ENCODE measurements around the gene SVBP. TPM values are rescaled to one million over a fixed set of nuclear protein-coding genes. Genes with fewer than 3 reads are reported as not detected.

SVBP gene
- total and polyA plus RNA-seq, 2 of the 8 experiments (the other 6 are each of a cell fraction or from before 2014, with no cell fraction given) = 29.7 to 30.2 TPM

DNA sequence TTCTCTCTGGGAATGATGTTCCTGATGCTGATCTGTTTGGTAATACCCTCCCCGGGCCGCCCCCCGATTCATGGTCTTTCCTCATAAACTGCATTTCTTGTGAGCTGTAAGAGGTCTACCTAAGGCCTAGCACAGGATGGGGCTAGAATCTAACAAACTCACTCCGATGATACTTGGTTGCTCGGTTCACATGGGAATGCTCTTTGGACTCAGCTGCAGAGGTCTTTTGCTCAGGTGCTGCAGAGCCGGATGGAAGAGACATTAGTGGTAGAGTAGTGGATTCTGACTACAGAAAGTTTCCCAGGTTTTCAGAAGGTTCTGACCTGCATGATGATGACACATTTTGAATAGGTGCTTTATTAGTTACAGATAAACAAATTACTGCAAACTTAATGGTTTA lies 40.7 kb downstream of the SVBP start (continued):
- no peak for TF ChIP-seq KDM5A (IDR thresholded peaks at IDR 0.05; ENCODE audit: low read length)
- no peak for TF ChIP-seq TAF1 (IDR thresholded peaks at IDR 0.05; ENCODE audit: low read depth, low read length)
- TF ChIP-seq TCF12 (IDR thresholded peaks at IDR 0.05; ENCODE audit: low read depth, low read length) = no peak
- no peak for TF ChIP-seq JUND (IDR thresholded peaks at IDR 0.05; ENCODE audit: low read length)
- TF ChIP-seq CHD1 (IDR thresholded peaks at IDR 0.05; ENCODE audit: low read depth, low read length) = no peak
- TF ChIP-seq JUN (IDR thresholded peaks at IDR 0.05; ENCODE audit: low read depth, low read length) = no peak
- TF ChIP-seq SP2 (IDR thresholded peaks at IDR 0.05; ENCODE audit: low read length) = no peak

All from H1 (cell line).